ENCODE results near the gene SHCBP1L.

DNA sequence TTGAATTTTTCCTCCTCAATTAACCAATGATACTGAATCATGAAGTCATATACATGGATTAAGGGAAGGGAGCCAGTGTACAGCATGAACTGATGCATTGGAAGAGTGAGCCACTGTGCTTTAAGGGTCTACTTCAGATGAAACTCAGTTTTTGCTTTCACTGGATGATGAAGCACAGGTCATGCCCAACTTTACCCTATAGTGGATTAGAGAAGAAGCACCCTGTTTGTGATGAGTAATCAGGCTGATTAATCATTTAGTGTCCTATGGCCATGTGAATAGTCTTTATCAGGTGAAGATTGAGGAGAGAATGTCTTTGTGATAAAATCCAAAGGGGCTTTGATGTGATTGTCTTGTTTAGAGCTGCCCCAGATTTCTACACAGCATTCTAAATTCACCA lies 45.5 kb upstream of the SHCBP1L start:
- TF ChIP-seq, protein P1, sequence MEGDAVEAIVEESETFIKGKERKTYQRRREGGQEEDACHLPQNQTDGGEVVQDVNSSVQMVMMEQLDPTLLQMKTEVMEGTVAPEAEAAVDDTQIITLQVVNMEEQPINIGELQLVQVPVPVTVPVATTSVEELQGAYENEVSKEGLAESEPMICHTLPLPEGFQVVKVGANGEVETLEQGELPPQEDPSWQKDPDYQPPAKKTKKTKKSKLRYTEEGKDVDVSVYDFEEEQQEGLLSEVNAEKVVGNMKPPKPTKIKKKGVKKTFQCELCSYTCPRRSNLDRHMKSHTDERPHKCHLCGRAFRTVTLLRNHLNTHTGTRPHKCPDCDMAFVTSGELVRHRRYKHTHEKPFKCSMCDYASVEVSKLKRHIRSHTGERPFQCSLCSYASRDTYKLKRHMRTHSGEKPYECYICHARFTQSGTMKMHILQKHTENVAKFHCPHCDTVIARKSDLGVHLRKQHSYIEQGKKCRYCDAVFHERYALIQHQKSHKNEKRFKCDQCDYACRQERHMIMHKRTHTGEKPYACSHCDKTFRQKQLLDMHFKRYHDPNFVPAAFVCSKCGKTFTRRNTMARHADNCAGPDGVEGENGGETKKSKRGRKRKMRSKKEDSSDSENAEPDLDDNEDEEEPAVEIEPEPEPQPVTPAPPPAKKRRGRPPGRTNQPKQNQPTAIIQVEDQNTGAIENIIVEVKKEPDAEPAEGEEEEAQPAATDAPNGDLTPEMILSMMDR (IDR thresholded peaks at IDR 0.05): no peak
- TF ChIP-seq EZH2 (IDR thresholded peaks at IDR 0.05; ENCODE audit: borderline replicate concordance, insufficient read depth, low read depth, low read length, poor library complexity, severe bottlenecking): no peak

All from B cell (primary cell).